Ovary (tissue), 3 donors: ENCODE measurements around the gene PASK.

Experiments
- EP300 ChIP-seq: sonication (generic); formaldehyde crosslinking; IDR thresholded peaks from one replicate; pipeline ENCODE4 v1.6.1; 2017; ENCODE audit warnings: antibody characterized with exemption
- POLR2A ChIP-seq: fragments of 450-650 bp; IDR thresholded peaks from one replicate; pipeline ENCODE4 v1.6.1; 2017; ENCODE audit warnings: antibody characterized with exemption, mild to moderate bottlenecking, moderate library complexity
- TF ChIP-seq, protein P1 (sequence below), 3 donors: fragments of 450-650 bp in 2 of 3; fragments of 200-600 bp in 1 of 3; IDR thresholded peaks; one replicate each; pipeline versions ENCODE4 v1.5.1 to v1.8.0; 2016 to 2022; ENCODE audit warnings: antibody characterized with exemption in 3 of 3, mild to moderate bottlenecking in 1 of 3
- donor health status: DM: no; HTN: no; CAD: no.

- TF ChIP-seq, protein P1, sequence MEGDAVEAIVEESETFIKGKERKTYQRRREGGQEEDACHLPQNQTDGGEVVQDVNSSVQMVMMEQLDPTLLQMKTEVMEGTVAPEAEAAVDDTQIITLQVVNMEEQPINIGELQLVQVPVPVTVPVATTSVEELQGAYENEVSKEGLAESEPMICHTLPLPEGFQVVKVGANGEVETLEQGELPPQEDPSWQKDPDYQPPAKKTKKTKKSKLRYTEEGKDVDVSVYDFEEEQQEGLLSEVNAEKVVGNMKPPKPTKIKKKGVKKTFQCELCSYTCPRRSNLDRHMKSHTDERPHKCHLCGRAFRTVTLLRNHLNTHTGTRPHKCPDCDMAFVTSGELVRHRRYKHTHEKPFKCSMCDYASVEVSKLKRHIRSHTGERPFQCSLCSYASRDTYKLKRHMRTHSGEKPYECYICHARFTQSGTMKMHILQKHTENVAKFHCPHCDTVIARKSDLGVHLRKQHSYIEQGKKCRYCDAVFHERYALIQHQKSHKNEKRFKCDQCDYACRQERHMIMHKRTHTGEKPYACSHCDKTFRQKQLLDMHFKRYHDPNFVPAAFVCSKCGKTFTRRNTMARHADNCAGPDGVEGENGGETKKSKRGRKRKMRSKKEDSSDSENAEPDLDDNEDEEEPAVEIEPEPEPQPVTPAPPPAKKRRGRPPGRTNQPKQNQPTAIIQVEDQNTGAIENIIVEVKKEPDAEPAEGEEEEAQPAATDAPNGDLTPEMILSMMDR (IDR thresholded peaks at IDR 0.05): no peak
- TF ChIP-seq POLR2A (no peak), EP300 (no peak)
Observed at GRCh38 chr2:241178961-241179360, 29.7 kb upstream of the PASK start.
